ENCODE data around the gene IER5. TPM values are rescaled to one million over a fixed set of nuclear protein-coding genes. Genes with fewer than 3 reads are reported as not detected.
A peak's percentile ranks its signal among the peaks of the same experiment; 100 is the strongest.

The IER5 gene
- total and polyA plus RNA-seq, 2 of the 13 experiments (the other 11 are each of a cell fraction or from before 2014, with no cell fraction given), result 2.5 to 3.5 TPM

- Histone ChIP-seq H3K79me2 (ENCODE audit: insufficient read depth, low read length) (no peaks in the 10 kb centered on the region), H3K4me2 (ENCODE audit: low read depth, low read length) (no peak overlapping the region), H3K27me3 (ENCODE audit: control insufficient read depth in 1 of 2, insufficient read depth in 2 of 2, low read length in 2 of 2) (peaks cover 0 to under 1% of the 10 kb centered on the region in 2 experiments; a peak in 1 of 5 replicates), H3K9ac (ENCODE audit: insufficient read depth, low read depth, low read length) (0 out of 2 replicates have a peak overlapping the region, but pooled peaks have one; percentile 34), H3K36me3 (replicated peaks in 1 of 2; ENCODE audit: control insufficient read depth in 1 of 2, insufficient read depth in 2 of 2, low read length in 2 of 2) (no peaks in the 10 kb centered on the region), H3K4me1 (ENCODE audit: insufficient read depth, low read length) (peaks cover 50% of the 10 kb centered on the region), H3K9me3 (ENCODE audit: low read length) (no peaks in the 10 kb centered on the region), H3K4me3 (replicated peaks in 1 of 3; ENCODE audit: insufficient read depth in 1 of 3, low read depth in 2 of 3, low read length in 3 of 3) (no peak overlapping the region), H2AFZ (ENCODE audit: low read length) (no peak overlapping the region), H4K20me1 (ENCODE audit: insufficient read depth, low read length) (no peaks in the 10 kb centered on the region), H3K27ac (ENCODE audit: extremely low read length, insufficient read depth, low read length) (no peak overlapping the region)
- ATAC-seq (no peak), FAIRE-seq (no peak), DNase-seq (ENCODE audit: low spot score) (no peak)
- in situ Hi-C loops (cut with HindIII; ENCODE audit: extremely low pct_ligation_motif_present, low pct_unique_long_range_greater_than_20kb) (loop anchor here (25.0 kb wide), 1 partner anchor 622 kb away; the partner anchor contains the start of gene ACBD6), intact Hi-C loops (cut with micrococcal nuclease; ENCODE audit: unreplicated experiment) (no loop called here)
- 95% methylated on average over 16 of the region's 17 CpGs for WGBS (ENCODE audit: low lambda C conversion rate)
- ChIA-PET CTCF (ENCODE audit: low intra/inter-chr PET ratio, low total read pairs) (no interaction called here), POLR2A (interaction anchor here (0.8 to 2.5 kb wide), 6 partner anchors 8 to 46 kb away, joined by 3 to 6 read pairs (median 4); partner anchors contain the start of gene IER5)
- no TSS peak for BruUV-seq (replicated peaks)
- no peak for TF ChIP-seq NPAS2 (CRISPR knock-in tag; IDR thresholded peaks at IDR 0.05; ENCODE audit: borderline replicate concordance)
- peak; percentile 80 for TF ChIP-seq ZNF687 (CRISPR knock-in tag; IDR thresholded peaks at IDR 0.05)
- no peak for TF ChIP-seq SNAPC4 (CRISPR knock-in tag; IDR thresholded peaks at IDR 0.05)
- TF ChIP-seq ZNF678 (CRISPR knock-in tag; IDR thresholded peaks at IDR 0.05), result no peak
- TF ChIP-seq DNMT3B (CRISPR knock-in tag; conservative IDR thresholded peaks at IDR 0.05), result no peak
- 0 out of 2 replicates have a peak, but pooled peaks have one; percentile 20 for TF ChIP-seq HHEX (CRISPR knock-in tag; IDR thresholded peaks at IDR 0.05)
- no peak for TF ChIP-seq ATRX (CRISPR knock-in tag; IDR thresholded peaks at IDR 0.05; ENCODE audit: borderline replicate concordance)
- peak; percentile 46; the same call in 1 of the 2 replicates for TF ChIP-seq ZNF768 (CRISPR knock-in tag; IDR thresholded peaks at IDR 0.05)
- TF ChIP-seq BRD4 (CRISPR knock-in tag; IDR thresholded peaks at IDR 0.05), result peak; percentile 58; the same call in 1 of the 2 replicates
- TF ChIP-seq HIC2 (CRISPR knock-in tag; IDR thresholded peaks at IDR 0.05; ENCODE audit: low read depth), result peak; percentile 50
- peak; percentile 87 for TF ChIP-seq HNRNPL (IDR thresholded peaks at IDR 0.05; ENCODE audit: low read depth, low read length)
- 0 out of 2 replicates have a peak, but pooled peaks have one; percentile 13 for TF ChIP-seq GATAD2A (CRISPR knock-in tag; IDR thresholded peaks at IDR 0.05)
These were observed 46.3 kb downstream of the IER5 start for GRCh38 chr1:181134543-181135436.
